Measurements from ENCODE around the gene VWA5B1.

Gene VWA5B1

DNA sequence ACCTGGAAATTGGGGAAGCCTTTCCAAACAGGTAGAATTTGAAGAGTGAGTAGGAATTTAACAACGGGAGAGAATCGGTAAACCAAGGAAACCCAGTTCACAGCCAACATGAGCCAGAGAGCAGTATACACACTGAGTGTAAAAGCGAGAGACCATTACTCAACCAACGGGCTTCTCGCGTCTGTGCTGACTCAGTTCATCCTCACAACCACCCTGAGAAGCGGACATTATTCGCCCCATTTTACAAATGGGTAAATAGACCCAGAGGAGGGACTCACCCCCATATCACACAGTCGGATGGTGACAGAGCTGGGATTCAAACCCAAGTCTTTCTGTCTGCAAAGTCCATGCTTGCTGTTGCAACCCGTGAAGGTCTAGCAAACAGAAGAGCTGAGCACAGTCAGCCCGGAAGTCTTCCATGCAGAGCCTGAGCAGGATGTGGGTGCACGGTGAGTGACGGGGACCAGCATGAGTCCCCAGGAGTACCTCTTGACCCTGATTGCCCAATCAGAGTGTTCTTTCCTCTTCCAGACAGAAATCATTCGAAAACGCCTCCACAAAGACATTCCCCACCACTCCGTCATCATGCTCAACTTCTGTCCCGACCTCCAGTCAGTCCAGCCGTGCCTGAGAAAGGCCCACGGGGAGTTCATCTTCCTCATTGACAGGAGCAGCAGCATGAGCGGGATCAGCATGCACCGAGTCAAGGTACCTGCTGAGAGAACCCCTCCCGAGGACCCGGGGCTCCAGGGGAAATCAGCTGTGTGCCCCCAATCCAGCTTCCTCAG lies 32.3 kb downstream of the VWA5B1 start:
- peak; percentile 73 for DNase-seq

DNA sequence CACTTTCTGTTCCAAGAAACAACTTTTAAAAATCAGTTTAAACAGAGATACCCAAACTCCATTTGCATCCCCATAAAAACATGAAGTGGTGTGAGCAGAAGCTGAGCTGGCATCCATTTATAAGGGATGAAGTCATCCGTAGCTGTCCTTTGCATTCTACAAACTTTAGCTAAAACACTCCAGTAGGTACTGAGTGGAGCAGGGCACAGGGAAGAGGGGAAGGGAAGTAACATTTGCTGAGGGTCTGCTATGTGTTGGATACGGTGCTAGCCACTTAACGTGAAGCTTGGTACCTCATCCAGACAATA lies 32.9 kb downstream of the VWA5B1 start:
- DNase-seq, result no peak

DNA sequence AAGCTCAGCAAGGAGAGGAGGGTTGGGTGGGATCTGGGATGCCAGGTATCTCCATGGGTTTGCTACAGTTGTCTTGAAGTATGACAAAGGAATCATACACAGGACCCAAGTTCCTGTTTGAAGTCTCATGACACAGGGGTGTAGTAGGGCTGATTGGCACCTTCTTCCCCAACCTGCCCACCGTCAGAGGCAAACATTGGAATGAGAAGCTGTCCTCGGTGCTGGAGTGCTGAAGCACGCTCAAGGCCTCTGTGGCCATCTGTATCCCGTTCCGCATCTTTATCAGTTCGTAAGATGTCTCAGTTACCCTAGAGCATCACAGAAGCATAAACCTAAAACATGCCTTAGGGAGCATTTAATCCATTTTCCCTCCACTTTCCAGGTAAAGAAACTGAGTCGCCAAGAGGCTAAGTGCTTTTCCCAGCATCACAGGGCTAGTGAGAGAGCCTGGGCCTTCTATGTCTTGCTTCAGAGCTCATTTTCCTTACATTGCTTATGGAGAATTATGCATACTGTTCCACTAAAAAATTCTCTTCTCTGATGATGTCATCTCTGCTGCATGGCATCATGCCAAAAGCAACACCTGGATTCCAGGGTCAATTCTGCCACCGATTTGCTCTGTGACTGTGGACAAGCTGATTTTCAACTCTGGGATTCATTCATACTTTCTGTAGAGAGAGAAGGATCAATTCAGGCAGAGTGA lies 34.2 kb downstream of the VWA5B1 start:
- DNase-seq, result no peak

DNA sequence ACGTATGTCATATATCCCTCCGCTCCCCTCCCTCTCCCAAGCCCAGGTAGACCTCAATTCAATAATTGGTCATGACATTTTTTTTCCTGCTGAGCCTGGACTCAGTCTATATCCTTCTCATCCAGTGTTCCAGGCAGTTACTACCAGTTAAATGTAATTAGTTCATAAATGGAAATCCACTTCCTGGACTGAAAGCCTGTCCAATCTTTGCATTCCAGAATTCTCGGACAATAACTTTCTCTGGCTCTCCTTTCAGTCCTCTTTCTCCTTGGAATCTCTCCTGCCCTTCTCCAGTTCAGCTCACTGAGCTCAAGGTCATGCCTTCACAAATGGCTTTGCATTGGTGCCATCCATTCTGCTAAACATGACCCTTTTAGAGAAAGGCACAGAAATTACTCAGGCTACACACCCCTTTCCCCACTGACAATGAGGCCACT lies 34.8 kb downstream of the VWA5B1 start:
- no peak for DNase-seq

DNA sequence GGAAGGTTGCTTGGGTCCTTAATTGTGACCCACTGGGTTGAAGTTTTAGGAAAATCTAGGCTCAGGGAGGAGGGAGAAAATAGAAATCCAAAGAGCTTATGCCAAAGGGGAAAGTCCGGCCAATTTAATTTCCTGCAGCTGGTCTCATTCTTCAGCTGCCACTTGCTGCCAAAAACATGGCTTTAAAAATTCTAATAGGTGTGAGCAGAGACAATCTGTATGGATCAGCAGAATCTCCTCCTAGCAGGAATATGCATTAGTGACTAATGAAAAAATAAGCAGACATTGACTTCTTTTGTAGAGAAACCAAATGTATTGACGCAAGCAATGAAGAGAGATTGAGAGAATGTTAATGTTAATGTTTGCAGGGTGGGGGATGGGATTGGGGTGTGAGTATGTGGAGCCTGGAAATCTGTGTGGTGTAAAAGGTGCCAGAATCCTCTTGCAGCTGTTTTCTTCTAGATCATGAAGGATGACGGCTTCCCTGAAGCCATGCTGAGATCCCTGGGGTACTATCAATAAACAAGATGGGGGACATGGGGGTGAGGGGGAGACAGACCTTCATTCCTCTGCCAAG lies 35.3 kb downstream of the VWA5B1 start:
- no peak for DNase-seq

DNA sequence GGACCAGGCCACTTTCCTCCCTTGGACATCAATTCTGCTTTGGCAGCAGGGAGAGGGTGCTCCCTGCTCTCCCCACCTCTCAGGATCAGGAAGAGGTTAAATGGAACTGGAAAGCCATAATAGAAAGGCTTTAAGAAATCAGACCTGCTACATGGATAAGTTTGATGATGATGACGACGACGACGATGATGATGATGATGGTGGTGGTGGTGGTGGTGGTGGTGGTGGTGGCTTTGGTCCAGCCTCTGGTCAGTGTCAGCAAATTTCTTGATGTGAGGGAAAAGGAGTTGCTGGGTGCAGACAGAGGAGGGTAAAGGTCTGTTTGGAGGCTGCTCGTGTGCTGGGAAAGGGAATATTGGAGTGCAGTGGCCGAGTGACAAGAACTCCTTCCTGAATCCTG lies 36.8 kb downstream of the VWA5B1 start:
- DNase-seq, result no peak

DNA sequence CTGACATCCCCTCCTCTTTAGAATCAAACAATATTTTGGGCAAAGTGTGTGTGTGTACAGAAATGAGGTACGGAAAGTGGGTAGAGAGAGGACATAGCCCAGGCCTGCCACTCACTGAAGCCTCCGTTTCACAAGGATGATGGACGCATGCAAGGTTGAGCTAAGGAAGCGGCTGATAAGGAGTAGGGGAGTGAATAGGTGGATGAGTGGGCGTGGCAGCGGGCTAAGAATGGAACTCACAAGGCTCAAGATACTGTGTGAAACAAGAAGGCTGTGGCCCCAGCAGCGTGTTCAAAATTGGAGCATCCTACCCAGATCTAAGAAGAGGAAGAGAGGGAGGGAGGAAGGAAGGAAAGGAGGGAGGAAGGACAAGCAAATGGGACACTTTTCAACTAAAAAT lies 37.5 kb downstream of the VWA5B1 start:
- DNase-seq, result no peak

DNA sequence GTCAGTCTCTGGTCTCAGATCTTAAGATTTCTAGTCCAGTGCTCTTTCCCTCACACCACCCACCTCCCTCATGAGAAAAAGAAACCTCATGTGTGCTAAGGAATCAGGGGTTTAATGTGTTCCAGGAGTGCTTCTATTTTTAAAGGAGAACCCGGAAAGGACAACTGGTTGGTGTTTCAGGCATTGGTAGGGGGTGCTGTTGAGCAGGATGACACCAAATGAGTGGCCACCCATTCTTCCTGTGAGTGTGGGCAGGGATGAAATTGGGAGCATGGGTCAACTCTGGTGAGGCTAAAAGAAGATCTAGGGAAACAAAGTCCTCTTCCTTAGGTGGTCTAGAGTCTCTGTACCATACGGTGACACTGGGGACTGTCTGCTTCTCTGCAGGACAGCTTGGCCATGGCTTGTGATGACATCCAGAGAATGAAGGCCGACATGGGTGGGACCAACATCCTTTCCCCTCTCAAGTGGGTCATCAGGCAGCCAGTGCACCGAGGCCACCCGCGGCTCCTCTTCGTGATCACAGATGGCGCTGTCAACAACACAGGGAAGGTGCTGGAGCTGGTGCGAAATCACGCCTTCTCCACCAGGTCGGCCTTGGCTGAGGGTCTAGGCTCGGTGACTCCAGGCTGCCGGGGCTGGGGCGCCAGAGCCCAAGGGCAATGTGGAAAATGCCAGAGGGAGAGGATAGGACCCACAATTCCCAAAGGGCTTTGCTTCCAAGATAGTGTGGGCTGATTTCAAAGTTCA lies 39.3 kb downstream of the VWA5B1 start:
- no peak for DNase-seq

DNA sequence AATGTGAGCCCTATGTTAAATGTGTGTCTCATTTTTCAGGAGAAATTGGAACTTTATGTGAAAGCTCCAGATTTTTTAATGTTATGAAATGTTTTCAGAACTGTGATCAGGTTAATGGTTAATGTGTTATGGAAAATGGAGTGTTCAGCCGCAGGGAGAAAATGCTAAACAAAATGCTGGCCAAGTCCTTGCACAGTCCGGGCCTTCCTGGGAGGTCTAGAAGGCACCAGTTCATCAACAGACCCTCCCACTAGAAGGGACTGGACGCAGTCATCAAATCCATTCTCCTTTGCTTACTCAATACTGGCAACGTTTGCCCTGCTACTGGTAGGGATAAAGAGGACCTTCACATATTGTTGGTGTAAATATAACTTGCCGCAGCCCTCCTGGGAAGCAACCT lies 43.4 kb downstream of the VWA5B1 start:
- no peak for DNase-seq

DNA sequence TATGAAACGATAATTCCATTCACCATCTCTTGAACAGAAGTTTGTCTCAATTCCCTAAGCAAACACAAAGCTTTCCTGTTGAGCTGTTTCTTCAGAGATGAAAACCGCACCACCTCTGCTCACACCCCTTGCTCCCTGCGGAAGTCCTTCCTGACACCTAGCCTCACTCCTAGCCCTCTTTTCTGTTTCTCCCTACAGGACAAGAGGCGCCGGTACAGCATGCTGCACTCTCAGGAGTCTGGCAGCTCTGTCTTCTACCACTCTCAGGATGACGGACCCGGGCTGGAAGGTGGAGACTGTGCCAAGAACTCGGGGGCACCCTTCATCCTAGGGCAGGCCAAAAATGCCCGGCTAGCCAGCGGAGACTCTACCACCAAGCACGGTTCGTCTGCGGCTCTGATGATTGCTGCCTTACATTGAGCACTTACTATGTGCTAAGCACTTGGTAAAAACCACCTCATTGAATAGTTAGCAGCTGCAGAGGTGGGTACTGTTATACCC lies 45.5 kb downstream of the VWA5B1 start:
- no peak for DNase-seq

DNA sequence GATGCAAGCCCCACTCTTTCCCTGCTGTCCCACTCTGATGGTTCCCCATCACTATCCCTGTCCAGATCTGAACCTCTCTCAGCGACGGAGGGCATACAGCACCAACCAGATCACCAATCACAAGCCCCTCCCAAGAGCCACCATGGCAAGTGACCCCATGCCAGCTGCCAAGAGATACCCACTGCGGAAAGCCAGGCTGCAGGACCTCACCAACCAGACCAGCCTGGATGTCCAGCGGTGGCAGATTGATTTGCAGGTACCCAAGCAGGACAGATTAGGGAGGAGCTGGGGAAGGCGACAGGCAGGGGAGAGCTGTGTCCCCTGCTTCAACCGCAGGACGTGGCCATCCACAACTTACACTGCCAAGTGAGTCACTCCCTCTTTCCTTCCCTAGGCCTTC lies 46.9 kb downstream of the VWA5B1 start:
- DNase-seq, result no peak

DNA sequence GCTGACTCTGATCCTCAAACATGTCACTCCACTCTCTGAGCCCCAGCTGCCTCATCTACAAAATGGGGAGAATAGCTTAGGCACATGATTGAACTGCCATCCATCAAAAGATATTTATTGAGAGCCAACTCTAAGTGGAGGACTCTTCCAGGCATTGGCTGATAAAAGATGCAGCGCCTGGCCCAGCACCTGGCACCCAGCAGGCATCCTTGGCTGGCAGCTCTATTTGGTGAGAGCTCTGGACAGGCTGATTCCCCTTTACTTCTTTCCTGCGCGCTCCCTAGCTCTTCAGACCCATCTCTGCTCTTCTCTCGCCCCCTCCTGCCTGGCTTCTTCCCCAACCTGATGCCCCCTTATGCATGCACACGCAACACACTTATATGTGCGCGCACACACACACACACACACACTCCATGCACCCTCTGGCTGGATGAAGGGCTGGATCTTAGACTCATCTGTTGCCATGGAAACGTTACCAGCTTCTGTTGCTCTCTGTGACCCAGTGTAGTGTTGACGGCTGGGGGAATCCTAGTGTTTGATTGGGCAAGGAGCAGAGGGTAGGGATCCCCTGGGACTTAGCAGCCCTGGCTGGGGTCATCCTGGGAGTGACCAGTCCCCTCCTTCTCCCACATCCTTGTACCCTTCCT lies 49.3 kb downstream of the VWA5B1 start:
- DNase-seq, result no peak

DNA sequence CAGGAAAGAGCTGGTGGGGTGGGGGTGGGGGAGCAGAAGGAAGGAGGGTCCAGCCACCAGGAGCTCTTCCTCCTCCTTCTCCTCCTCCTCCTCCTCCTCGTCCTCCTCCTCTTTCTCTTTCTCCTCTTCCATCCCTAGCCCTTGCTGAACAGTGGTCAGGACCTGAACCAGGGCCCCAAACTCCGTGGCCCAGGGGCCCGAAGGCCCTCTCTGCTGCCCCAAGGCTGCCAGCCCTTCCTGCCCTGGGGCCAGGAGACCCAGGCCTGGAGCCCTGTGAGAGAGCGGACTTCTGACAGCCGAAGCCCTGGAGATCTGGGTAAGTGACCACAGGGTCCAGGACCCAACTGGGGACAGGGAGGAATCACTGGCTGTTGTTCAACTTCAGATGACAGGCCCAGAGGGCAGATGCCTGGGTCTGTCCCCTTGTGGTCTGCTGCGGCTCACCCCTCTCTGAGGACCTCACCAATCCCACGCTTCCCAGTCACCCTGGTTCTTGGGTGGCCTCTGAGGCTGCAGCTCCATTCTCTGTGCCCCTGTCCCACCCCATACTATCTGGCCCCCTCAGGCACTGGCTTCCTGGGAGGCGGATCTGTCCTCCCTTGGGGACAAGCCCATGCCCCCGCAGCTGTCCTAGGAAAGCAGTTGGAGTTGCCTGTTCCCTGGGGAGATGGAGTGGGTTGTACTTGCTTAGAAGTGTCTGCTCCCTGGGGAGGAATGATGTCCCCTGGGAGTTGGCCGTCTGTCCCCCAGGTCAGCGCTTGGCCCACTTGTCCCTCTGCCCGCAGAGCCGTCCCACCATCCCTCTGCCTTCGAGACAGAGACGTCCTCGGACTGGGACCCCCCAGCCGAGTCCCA lies 51.8 kb downstream of the VWA5B1 start:
- no peak for DNase-seq

DNA sequence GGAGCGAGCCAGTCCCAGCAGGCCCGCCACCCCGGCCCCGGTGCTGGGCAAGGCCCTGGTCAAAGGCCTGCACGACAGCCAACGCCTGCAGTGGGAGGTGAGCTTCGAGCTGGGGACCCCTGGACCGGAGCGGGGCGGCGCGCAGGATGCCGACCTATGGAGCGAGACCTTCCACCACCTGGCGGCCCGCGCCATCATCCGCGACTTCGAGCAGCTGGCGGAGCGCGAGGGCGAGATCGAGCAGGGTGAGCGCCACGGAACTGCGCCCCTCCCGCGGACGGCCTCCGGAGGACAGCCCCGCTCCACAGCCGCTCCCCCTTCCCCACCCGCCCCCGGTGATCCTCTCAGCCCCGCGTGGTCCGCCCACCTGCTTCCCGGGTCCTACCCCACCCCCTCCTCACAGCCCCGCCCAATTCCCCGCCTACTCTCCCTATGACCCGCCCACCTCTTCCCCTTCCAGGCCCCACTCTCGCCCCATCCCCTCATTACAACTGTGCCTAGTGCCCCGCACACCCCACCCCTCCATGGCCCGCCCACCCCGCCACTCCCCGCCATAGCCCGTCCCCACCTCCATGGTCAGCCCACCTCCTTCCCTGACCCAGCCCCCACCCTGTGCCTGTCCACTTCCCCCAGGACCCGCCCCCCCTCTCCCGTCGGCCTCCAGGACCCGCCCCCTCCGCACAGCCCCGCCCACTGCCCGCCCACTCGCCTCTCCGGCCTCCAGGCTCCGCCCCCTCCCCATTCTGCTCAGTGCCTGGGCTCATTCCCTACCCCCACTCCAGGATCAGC lies 52.7 kb downstream of the VWA5B1 start:
- no peak for DNase-seq

DNA sequence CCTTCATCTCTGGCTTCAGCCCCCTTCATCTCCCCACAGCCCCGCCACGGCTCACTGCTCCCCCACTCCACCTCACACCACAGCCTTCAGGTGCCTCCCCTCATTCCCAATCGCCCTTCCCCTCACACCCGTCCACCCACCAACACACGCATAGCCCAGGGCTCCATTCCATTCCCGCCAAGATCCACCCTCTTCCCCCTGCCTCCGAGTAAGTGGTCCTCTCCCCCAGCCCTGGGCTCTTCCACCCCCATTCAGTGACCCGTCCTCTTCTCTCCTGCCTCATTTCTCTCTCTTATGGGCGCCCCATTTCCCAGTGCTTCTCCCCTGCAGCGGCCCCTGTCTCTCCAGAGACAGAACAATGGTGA lies 53.2 kb downstream of the VWA5B1 start:
- DNase-seq, result no peak

DNA sequence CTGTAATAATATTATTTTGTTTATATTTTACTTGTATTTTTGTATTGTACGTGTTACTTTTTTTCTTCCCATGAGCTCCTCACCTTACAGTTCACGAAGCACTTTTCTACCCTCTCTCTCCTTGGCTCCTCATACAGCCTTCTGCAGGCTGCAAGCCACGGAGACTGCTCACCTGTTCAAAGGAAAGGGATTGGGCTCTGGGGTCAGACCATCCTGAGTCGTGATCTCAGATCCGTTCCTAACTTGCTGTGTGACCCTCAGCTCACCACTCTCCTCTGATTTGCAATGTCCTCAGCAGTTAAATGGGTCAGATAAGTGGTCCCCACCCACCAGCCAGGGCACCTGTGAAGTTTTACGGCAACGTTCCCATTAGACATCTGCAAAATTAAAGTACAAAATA lies 54.1 kb downstream of the VWA5B1 start:
- no peak for DNase-seq

DNA sequence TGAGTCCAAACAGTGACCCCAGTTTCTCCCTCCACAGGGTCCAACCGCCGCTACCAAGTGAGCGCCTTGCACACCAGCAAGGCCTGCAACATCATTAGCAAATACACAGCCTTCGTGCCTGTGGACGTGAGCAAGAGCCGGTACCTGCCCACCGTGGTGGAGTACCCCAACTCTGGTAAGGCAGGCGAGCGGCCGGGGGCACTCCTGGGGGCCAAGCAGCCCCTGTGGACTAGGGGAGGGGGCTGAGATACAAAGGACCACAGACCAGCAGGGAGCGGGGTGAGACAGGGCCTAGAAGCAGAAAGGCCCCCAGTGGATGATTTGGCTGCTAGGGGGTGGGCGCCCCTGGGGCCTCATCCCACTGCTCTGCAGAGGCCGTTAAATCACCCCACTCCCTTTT lies 54.7 kb downstream of the VWA5B1 start:
- DNase-seq, result no peak

DNA sequence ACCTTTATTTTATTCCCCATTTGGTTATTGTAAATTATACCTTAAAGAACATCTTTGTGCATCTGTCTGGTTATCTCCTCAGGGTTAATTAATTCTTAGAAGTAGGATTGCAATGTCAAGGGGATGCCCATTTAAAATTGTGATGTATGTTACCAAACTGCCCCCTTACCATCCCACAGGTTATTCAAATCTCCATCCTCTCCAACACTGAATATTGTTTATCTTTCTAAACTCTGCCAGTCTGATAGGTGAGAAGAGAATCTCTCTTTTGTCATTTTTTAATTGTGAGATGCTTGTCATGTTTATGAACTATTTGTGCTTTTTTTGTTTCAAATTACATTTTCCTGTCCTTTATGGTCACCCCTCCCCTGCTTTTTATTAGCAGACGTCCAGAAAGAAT lies 55.8 kb downstream of the VWA5B1 start:
- DNase-seq, result no peak

DNA sequence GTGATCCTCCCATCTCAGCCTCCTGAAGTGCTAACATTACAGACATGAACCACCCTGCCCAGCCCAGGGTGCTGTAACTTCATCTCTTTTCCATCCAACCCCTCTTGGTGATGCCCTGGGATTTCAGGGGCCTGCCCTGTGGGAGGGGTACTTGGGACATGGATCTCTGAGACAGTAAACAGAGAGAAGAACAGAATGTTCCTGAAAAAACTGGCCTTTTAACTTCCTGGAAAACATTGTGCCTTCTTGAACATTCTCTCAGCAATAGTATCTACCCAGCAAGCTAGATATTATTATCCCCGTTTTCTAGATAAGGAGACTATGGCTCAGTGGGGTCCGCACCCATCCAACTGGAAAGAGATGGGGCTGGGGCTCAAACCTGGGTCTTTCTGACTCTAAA lies 57.0 kb downstream of the VWA5B1 start:
- DNase-seq, result no peak

DNA sequence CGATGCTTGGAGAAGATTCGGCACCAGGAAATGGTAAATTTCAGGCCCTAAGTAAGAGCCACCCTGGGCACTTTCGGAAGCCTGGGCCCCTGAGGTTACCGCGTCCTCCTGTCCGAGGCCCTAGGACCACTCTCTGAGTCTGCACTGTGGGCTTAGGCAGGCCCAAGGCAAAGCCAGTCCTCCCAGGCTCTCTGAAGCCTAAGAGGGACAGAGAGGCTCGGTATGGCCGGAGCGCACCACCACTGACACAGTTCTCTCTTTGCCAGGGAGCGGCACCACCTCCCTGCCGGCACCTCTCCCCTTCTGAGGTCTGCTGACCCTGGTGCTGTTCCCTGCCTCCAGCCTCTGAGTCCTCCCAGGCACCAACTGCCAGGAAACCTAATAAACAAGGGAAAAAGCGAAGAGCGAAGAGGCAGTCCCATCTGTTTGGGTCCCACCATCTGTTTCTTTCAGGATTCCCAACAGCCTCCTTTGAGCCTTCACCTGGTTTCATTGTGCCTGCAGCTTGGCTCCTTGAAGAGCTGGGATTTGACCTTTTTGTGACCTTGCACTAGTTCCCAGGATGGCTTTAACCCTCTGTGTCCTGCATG lies 57.7 kb downstream of the VWA5B1 start:
- no peak for DNase-seq

DNA sequence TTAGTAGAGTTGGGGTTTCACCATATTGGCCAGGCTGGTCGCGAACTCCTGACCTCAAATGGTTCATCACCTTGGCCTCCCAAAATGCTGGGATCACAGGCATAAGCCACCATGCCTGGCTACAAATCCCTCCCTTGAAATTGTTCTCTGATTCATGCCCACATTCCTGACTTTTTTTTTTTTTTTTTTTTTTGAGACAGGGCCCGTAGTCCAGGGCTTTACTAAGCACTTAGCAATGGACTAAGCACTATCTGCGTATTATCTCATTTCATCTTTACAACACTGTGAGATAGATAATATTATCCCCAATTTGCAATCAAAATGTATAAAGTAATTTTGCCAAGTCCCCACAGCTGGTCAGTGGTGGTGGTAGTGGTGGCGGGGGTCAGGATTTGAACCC lies 58.9 kb downstream of the VWA5B1 start:
- no peak for DNase-seq
